GM21825 (cell line): ENCODE results near the gene IQSEC3.
"Not testable (repeated sequence)": the region's sequence is repeated elsewhere in the genome, so short reads cannot be mapped to it uniquely, and the experiment has no call there.

Source experiments
- ATAC-seq: cut with Tn5 transposase; IDR thresholded peaks from one replicate; pipeline ENCODE4 v1.9.1; 2021; ENCODE audit warnings: mild to moderate bottlenecking, moderate library complexity; ENCODE audit not compliant: unreplicated experiment

The IQSEC3 gene

GRCh38 chr12:175250-175649 lies 108.7 kb downstream of the IQSEC3 start:
- no peak for ATAC-seq

- no peak for ATAC-seq
These were observed 109.2 kb downstream of the IQSEC3 start for GRCh38 chr12:175759-176158.

- no peak for ATAC-seq
These were observed 110.0 kb downstream of the IQSEC3 start for GRCh38 chr12:176321-177181.

GRCh38 chr12:177336-177979 lies 110.9 kb downstream of the IQSEC3 start:
- no peak for ATAC-seq

- no peak for ATAC-seq
These were observed 111.6 kb downstream of the IQSEC3 start for GRCh38 chr12:177980-178828.

- ATAC-seq: no peak
These were observed 112.2 kb downstream of the IQSEC3 start for GRCh38 chr12:178829-179109.

- ATAC-seq: no peak
These were observed 112.7 kb downstream of the IQSEC3 start for GRCh38 chr12:179131-179884.

GRCh38 chr12:179885-180284 lies 113.3 kb downstream of the IQSEC3 start:
- ATAC-seq: no peak

- ATAC-seq: no peak
These were observed 113.9 kb downstream of the IQSEC3 start for GRCh38 chr12:180445-180844.

GRCh38 chr12:181921-182320 lies 115.4 kb downstream of the IQSEC3 start:
- ATAC-seq: no peak

- no peak for ATAC-seq
These were observed 115.9 kb downstream of the IQSEC3 start for GRCh38 chr12:182381-182892.

GRCh38 chr12:184811-185575 lies 118.4 kb downstream of the IQSEC3 start:
- ATAC-seq: no peak

GRCh38 chr12:185576-185955 lies 119.0 kb downstream of the IQSEC3 start:
- ATAC-seq: no peak

GRCh38 chr12:186006-186625 lies 119.5 kb downstream of the IQSEC3 start:
- no peak for ATAC-seq

- ATAC-seq: not testable (repeated sequence)
These were observed 121.7 kb downstream of the IQSEC3 start for GRCh38 chr12:187986-188909.

GRCh38 chr12:188910-189621 lies 122.5 kb downstream of the IQSEC3 start:
- no peak for ATAC-seq

GRCh38 chr12:189622-189962 lies 123.0 kb downstream of the IQSEC3 start:
- no peak for ATAC-seq

GRCh38 chr12:190881-191280 lies 124.3 kb downstream of the IQSEC3 start:
- ATAC-seq: no peak
